ENCODE data around the gene SNCB. TPM values are rescaled to one million over a fixed set of nuclear protein-coding genes. Genes with fewer than 3 reads are reported as not detected.

Gene SNCB
- total RNA-seq = 0.57 TPM in 1 of 2 replicates, not detected in the other

GRCh38 chr5:176629853-176630680 lies at the start of gene SNCB, which contains the start of gene EIF4E1B:
Gene SNCB, minus strand, starts transcription at chr5:176630534. Its CDS starts 880 bp downstream, at chr5:176629654.
Gene EIF4E1B, plus strand, starts transcription at chr5:176630675. Its CDS starts 12,113 bp downstream, at chr5:176642788.

DNA sequence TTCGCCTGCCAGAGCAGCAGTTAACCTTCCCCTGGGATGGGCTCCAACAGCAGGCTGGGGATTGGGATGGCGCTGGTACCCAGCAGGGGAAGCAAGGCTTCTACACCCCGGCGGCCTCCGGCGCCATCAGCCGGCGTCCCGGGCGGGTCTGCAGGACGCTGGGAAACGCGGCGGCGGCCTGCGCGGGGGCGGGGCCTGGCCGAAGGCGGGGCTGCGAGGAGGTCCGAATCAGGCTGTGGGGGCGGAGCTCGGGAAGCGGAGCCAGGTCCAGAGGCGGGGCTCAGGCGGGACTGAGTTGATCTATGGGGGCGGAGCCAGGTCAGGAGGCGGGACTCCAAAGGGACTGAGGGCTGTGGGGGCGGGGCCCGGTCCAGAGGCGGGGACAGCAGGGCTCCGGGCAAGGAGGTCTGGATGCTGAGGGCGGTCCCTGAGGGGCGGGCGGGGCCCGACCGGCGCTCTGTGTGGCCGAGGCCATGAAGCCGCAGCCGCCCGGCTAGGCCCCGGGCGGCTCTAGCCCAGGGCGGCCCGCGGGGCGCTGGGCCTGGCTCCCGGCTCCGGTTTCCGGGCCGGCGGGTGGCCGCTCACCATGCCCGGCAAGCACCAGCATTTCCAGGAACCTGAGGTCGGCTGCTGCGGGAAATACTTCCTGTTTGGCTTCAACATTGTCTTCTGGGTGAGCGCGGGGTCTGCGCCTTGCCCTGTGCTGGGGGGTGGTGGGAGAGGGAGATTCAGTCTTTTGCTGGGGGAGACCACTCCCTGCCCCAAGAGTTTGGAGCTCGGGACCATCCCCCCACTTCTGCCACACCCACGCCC lies 16.9 kb upstream of the SNCB start, which contains the start of gene TSPAN17:
TSPAN17 (plus strand) TSS at position 455 of the 813 bp plus-strand sequence; CDS start at position 587, 132 bp downstream.

GRCh38 chr5:176609724-176610434 lies 20.5 kb downstream of the SNCB start, which contains the start of gene GPRIN1:
Gene GPRIN1, minus strand, starts transcription at chr5:176610156. Its CDS starts 10,322 bp downstream, at chr5:176599834.

Small RNAs within 50 kb of the gene (small RNA-seq; reads per million reads assigned to genes)
- gene MIR4281 = not detected

Other genes with a start within 250 kb of the SNCB start
- gene NOP16, start 241.9 kb downstream of the SNCB start, total RNA-seq = 17.6 and 26.0 TPM in 2 replicates
- gene HIGD2A, start 241.8 kb downstream of the SNCB start, total RNA-seq = 38.4 and 57.8 TPM in 2 replicates
- gene CLTB, start 214.0 kb downstream of the SNCB start, total RNA-seq = 84.5 and 136 TPM in 2 replicates
- gene FAF2, start 182.1 kb downstream of the SNCB start, total RNA-seq = 45.1 and 56.5 TPM in 2 replicates
- 7.7 and 13.7 TPM in 2 replicates for gene RNF44, start 93.1 kb downstream of the SNCB start, total RNA-seq
- not detected in 2 replicates for gene CDHR2, start 81.2 kb downstream of the SNCB start, total RNA-seq
- gene GPRIN1, start 20.4 kb downstream of the SNCB start, total RNA-seq = 9.5 and 11.4 TPM in 2 replicates
- not detected in 2 replicates for gene EIF4E1B, start 141 bp upstream of the SNCB start, total RNA-seq
- 54.8 and 59.8 TPM in 2 replicates for gene TSPAN17, start 16.9 kb upstream of the SNCB start, total RNA-seq
- under 0.01 and 1.2 TPM in 2 replicates for gene UNC5A, start 180.0 kb upstream of the SNCB start, total RNA-seq

Data from vein endothelial cell (primary cell).